Fibroblast of mammary gland (primary cell): Measurements from ENCODE around the gene IFT122.

Experiments
- DNase-seq: peaks from one replicate; pipeline ENCODE4 v3.0.0-alpha.2; 2010; ENCODE audit warnings: low read depth
- H3K4me3 ChIP-seq: 2 replicates; pipeline ENCODE4 v1.5.1; 2011; ENCODE audit warnings: low read depth, mild to moderate bottlenecking, low read length, moderate library complexity; ENCODE audit not compliant: control insufficient read depth
- TF ChIP-seq, protein P1 (sequence below): conservative IDR thresholded peaks from 2 replicates; pipeline ENCODE4 v1.5.1; 2011; ENCODE audit warnings: low read depth, low read length, inconsistent platforms; ENCODE audit not compliant: control insufficient read depth, insufficient read depth

Gene IFT122

DNA sequence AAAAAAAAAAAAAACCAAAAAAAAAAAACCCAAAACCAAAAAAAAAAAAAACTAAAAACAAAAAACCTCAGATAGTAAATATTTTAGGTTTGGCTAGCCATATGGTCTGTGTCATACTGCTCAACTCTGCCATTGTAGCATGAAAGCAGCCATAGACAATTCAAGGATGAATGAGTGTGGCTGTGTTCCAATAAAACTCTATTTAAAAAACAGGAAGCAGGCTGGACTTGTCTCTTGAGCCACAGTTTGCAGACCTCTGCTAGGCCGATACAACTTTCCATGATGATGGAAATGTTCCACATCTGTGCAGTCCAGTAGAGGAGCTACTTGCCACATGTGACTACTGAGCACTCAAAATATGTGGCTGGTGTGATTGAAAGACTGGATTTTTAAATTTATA lies 22.7 kb upstream of the IFT122 start:
- TF ChIP-seq, protein P1, sequence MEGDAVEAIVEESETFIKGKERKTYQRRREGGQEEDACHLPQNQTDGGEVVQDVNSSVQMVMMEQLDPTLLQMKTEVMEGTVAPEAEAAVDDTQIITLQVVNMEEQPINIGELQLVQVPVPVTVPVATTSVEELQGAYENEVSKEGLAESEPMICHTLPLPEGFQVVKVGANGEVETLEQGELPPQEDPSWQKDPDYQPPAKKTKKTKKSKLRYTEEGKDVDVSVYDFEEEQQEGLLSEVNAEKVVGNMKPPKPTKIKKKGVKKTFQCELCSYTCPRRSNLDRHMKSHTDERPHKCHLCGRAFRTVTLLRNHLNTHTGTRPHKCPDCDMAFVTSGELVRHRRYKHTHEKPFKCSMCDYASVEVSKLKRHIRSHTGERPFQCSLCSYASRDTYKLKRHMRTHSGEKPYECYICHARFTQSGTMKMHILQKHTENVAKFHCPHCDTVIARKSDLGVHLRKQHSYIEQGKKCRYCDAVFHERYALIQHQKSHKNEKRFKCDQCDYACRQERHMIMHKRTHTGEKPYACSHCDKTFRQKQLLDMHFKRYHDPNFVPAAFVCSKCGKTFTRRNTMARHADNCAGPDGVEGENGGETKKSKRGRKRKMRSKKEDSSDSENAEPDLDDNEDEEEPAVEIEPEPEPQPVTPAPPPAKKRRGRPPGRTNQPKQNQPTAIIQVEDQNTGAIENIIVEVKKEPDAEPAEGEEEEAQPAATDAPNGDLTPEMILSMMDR, result no peak
- DNase-seq, result peak; percentile 36
- no peak overlapping the region for H3K4me3 ChIP-seq

DNA sequence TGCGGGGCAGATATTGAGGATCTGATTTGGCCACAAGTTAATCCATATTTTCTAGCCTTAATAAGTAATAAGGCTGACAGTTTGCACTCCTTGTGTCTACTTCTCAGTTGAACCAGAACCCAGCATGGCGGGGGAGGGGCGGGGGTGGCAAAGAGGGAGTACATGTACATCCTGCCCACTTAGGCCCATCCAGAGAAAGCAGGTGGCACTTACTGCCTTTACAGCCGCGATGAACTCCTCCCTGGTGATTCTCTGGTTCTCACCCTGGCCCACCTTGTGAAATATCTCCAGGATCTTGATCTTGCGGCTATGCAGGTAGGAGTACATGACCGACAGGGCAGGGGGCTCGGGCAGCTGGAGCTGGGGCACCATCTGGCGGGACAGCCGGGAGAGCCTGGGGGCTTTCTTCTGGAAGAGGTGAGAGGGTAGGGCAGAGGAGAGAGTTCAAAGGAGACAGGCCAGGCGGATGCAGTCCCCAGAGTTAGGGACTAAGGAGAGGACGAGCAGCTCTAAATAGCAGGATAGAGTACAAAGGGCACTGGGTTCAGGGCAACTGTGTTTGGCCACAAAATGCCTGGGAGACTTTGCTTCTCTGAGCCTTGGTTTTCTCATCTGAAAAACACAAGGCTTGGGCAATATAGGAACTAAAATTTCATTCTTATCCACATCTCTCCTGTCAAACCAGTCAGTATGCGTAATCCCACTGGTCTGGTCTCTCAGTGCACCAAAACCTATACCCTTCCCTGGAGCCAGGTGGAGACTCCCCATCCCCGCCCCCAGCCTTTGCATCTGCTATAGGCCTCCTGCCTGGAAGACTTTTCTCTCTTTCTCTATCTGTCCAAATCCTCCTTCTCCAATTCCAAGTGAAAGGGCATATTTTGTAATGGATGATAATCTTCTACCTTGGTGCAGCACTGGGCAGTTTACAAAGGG lies 21.7 kb upstream of the IFT122 start:
- TF ChIP-seq, protein P1, result no peak
- no peak overlapping the region for H3K4me3 ChIP-seq
- no peak for DNase-seq

DNA sequence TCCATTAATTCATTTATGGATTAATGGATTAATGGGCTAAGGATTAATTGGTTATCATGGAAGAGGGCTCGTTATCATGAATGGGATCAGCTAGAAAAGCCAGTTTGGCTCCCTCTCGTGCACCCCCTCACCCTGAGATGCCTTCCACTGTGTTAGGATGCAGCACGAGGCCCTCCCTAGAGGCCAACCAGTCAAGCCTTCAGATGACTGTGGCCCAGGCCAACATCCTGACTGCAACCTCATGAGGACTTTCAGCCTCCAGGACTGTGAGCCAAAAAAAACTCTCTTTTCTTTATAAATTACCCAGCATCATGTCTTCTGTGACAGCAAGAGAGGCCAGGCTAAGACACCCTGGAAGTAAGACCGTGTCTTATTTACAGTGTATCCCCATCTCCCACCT lies 20.5 kb upstream of the IFT122 start:
- no peak for DNase-seq
- H3K4me3 ChIP-seq, result no peak overlapping the region
- TF ChIP-seq, protein P1, result no peak

DNA sequence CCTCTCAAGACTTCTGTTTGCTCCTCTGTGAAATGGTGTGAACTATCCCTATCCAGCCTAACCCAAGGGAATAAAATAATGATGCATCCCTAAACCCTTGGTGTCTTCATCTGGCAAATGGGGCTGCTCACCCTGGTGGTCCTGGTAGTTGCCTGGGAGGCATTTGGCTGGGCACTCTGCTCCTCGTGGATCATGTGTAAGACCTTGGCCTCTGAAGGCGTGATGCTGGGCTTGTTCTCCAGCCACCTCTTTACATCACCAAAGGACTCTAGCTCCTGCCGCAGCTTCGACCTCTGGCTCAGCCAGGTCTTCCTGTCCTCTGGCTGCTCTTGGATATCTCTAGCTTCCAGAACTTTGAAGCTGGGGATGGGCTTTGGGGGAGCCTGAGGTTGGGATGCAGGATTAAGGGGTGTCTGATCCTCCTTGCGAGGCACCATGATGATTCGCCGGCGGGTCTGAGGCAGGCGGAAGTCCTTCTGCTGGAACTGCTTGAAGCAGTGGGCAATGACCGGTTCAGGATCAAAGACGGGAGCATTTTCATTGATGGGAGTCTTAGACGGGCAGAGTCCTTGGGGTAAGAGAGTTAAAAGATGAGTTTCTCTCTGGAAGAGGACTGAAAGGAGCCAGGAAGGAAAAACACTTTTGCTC lies 18.7 kb upstream of the IFT122 start:
- H3K4me3 ChIP-seq, result no peak overlapping the region
- DNase-seq, result no peak
- TF ChIP-seq, protein P1, result no peak

DNA sequence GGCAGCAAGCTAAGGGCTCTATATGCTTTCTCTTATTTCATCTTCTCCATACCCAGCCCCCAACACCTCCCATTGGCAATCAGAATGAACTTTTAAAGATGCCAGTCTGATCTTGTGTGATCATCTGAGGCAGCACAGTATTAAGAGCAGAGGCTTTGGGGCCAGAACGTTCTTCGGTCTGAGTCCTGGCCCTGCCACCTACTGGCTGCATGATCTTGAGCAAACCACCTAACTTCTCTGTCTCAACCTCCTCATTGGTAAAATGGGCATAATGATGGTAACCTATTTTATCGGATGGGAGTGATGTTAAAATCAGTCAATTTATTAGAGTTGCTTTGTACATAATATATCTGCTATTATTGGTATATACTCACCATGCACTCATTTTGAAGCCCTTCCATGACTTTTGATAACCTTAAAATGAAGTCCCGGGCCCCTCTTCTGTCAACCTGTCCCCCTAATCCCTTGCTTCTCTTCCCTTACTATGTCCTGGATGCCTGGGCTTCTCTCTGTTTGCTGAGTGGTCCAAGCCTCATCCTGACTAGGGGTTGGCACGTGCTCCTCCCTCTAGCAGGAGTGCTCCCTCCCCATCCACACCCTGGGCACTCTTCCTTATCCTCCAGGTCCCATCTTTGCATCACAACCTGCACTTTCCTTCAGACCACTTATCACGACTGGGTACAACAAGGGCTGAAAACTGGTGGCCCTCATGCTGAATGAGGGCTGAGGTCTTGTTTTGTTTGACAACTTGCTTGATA lies 17.9 kb upstream of the IFT122 start:
- TF ChIP-seq, protein P1, result peak; percentile 20
- H3K4me3 ChIP-seq, result no peak overlapping the region
- no peak for DNase-seq

DNA sequence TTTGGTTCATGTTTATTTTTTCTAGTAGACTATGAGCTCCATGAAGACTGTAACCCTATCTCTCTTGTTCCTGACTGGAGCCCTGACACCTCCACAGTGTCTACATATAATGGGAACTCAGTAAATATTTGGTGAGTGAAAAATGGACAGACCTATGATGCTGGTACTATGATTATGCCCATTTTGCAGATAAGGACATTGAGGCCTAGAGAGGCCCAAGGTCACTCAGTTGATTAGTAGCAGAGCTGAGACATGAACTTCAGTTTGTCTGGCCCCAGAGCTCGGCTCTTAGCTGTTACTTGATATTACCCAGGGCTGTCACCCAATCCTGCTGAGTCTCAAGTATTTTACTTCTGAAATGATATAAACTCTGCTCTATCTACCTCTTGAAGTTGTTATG lies 17.1 kb upstream of the IFT122 start:
- DNase-seq, result no peak
- no peak overlapping the region for H3K4me3 ChIP-seq
- TF ChIP-seq, protein P1, result no peak
